Right atrium auricular region (tissue), 2 donors: ENCODE data around the gene AATF. TPM values are rescaled to one million over a fixed set of nuclear protein-coding genes. Genes with fewer than 3 reads are reported as not detected.

Experiments
- DNase-seq: peaks from one replicate; pipeline ENCODE4 v3.0.0-alpha.2; 2019; ENCODE audit warnings: low spot score
- H3K27ac ChIP-seq, 2 donors: fragments of 200-600 bp; sonication (generic); 1 replicate in 1 of 2; 2 replicates in 1 of 2; pipeline ENCODE4 v1.5.1; 2016 to 2019
- H3K27me3 ChIP-seq, 2 donors: fragments of 200-600 bp; sonication (generic); one replicate each; pipeline versions ENCODE4 v1.5.1 to v1.6.0; 2017 to 2019
- H3K36me3 ChIP-seq: fragments of 200-600 bp; sonication (generic); one replicate; pipeline ENCODE4 v1.5.1; 2016
- H3K4me1 ChIP-seq, 2 donors: fragments of 200-600 bp; sonication (generic); one replicate each; pipeline versions ENCODE4 v1.5.1 to v1.6.0; 2017 to 2019
- H3K4me3 ChIP-seq, 2 donors: fragments of 200-600 bp; sonication (generic); 1 replicate in 1 of 2; 2 replicates in 1 of 2; pipeline ENCODE4 v1.5.1; 2017 to 2019; ENCODE audit warnings: mild to moderate bottlenecking in 1 of 2, moderate library complexity in 1 of 2
- H3K9me3 ChIP-seq, 2 donors: fragments of 200-600 bp; sonication (generic); one replicate each; pipeline ENCODE4 v1.5.1; 2019
- CTCF ChIP-seq, 2 donors: fragments of 200-600 bp; sonication (generic); IDR thresholded peaks; one replicate each; pipeline ENCODE4 v1.5.1; 2019; ENCODE audit warnings: antibody characterized with exemption in 2 of 2
- total RNA-seq, 2 donors: library from RNA; depleted of rRNA; stranded (reverse); fragments of >200 nt; gene quantifications; one replicate each; pipeline ENCODE4 v1.1.0, GENCODE V29; 2016

AATF gene
- total RNA-seq, 2 donors from 2014 or later: 17.8 to 23.2 TPM

- H3K36me3 ChIP-seq: no peaks in the 10 kb centered on the region
- H3K4me3 ChIP-seq: no peak overlapping the region
- no peak for TF ChIP-seq CTCF (IDR thresholded peaks at IDR 0.05)
- no peaks in the 10 kb centered on the region for H3K9me3 ChIP-seq
- H3K27me3 ChIP-seq: no peaks in the 10 kb centered on the region
- no peaks in the 10 kb centered on the region for H3K4me1 ChIP-seq
- DNase-seq: no peak
- H3K27ac ChIP-seq: no peak overlapping the region
These were observed 100.1 kb downstream of the AATF start for GRCh38 chr17:37048811-37049210.

GRCh38 chr17:37050920-37051319 is 102.2 kb downstream of the AATF start:
- no peaks in the 10 kb centered on the region for H3K36me3 ChIP-seq
- no peak for TF ChIP-seq CTCF (IDR thresholded peaks at IDR 0.05)
- H3K4me1 ChIP-seq: no peaks in the 10 kb centered on the region

GRCh38 chr17:37051381-37051780 is 102.6 kb downstream of the AATF start:
- Histone ChIP-seq H3K27ac (no peak overlapping the region), H3K4me3 (no peak overlapping the region), H3K27me3 (no peaks in the 10 kb centered on the region), H3K9me3 (no peaks in the 10 kb centered on the region), H3K4me1 (no peaks in the 10 kb centered on the region), H3K36me3 (no peaks in the 10 kb centered on the region)
- TF ChIP-seq CTCF (IDR thresholded peaks at IDR 0.05): no peak
- DNase-seq: no peak

More at GRCh38 chr17:37050920-37051319, 102.2 kb downstream of the AATF start:
- H3K27me3 ChIP-seq: no peaks in the 10 kb centered on the region
- no peak overlapping the region for H3K27ac ChIP-seq
- H3K9me3 ChIP-seq: no peaks in the 10 kb centered on the region
- no peak overlapping the region for H3K4me3 ChIP-seq
- no peak for DNase-seq

- no peak for DNase-seq
- no peak for TF ChIP-seq CTCF (IDR thresholded peaks at IDR 0.05)
- Histone ChIP-seq H3K27me3 (no peaks in the 10 kb centered on the region), H3K9me3 (no peaks in the 10 kb centered on the region), H3K4me3 (no peak overlapping the region), H3K36me3 (no peaks in the 10 kb centered on the region), H3K27ac (no peak overlapping the region), H3K4me1 (no peaks in the 10 kb centered on the region)
These were observed 103.1 kb downstream of the AATF start for GRCh38 chr17:37051833-37052232.

GRCh38 chr17:37052450-37052849 is 103.7 kb downstream of the AATF start:
- H3K27ac ChIP-seq: no peak overlapping the region
- no peaks in the 10 kb centered on the region for H3K27me3 ChIP-seq
- H3K4me1 ChIP-seq: no peaks in the 10 kb centered on the region
- no peak for DNase-seq
- no peak for TF ChIP-seq CTCF (IDR thresholded peaks at IDR 0.05)
- no peak overlapping the region for H3K4me3 ChIP-seq
- H3K9me3 ChIP-seq: no peaks in the 10 kb centered on the region
- no peaks in the 10 kb centered on the region for H3K36me3 ChIP-seq

- no peak for TF ChIP-seq CTCF (IDR thresholded peaks at IDR 0.05)
- Histone ChIP-seq H3K27me3 (no peaks in the 10 kb centered on the region), H3K27ac (no peak overlapping the region), H3K36me3 (no peaks in the 10 kb centered on the region), H3K4me1 (no peaks in the 10 kb centered on the region), H3K9me3 (no peaks in the 10 kb centered on the region), H3K4me3 (no peak overlapping the region)
- no peak for DNase-seq
These were observed 106.1 kb downstream of the AATF start for GRCh38 chr17:37054894-37055293.
